H9 (cell line): Measurements from ENCODE around the gene GPC3. TPM values are rescaled to one million over a fixed set of nuclear protein-coding genes. Genes with fewer than 3 reads are reported as not detected.
A peak's percentile ranks its signal among the peaks of the same experiment; 100 is the strongest.

Source experiments
- DNase-seq: peaks from one replicate; pipeline ENCODE4 v3.0.0-alpha.2; 2017
- H2AFZ ChIP-seq: one replicate; pipeline ENCODE4 v1.6.1; 2013; ENCODE audit warnings: mild to moderate bottlenecking, low read length, control low read depth, moderate library complexity
- H2AK5ac ChIP-seq: 2 replicates; pipeline ENCODE4 v1.6.1; 2013; ENCODE audit warnings: low read length, control low read depth, mixed read lengths; ENCODE audit not compliant: insufficient read length
- H2BK120ac ChIP-seq: one replicate; pipeline ENCODE4 v1.6.1; 2013; ENCODE audit warnings: low read depth, mild to moderate bottlenecking, low read length, control low read depth, inconsistent platforms; ENCODE audit not compliant: poor library complexity, severe bottlenecking
- H2BK12ac ChIP-seq: 2 replicates; pipeline ENCODE4 v1.6.1; 2013; ENCODE audit warnings: low read length, control low read depth, mixed read lengths, low read depth; ENCODE audit not compliant: insufficient read length
- H2BK15ac ChIP-seq: 2 replicates; pipeline ENCODE4 v1.6.1; 2013; ENCODE audit warnings: low read depth, low read length, control low read depth
- H2BK20ac ChIP-seq: one replicate; pipeline ENCODE4 v1.6.1; 2013; ENCODE audit warnings: low read depth, mild to moderate bottlenecking, low read length, control low read depth, inconsistent platforms; ENCODE audit not compliant: poor library complexity, severe bottlenecking
- H2BK5ac ChIP-seq: 2 replicates; pipeline ENCODE4 v1.6.1; 2013; ENCODE audit warnings: low read length, control low read depth, mixed read lengths; ENCODE audit not compliant: insufficient read length
- H3K14ac ChIP-seq: 2 replicates; pipeline ENCODE4 v1.6.1; 2013; ENCODE audit warnings: low read length, control low read depth; ENCODE audit not compliant: insufficient read depth
- H3K18ac ChIP-seq: 2 replicates; pipeline ENCODE4 v1.6.1; 2013; ENCODE audit warnings: low read depth, mild to moderate bottlenecking, mixed read lengths, low read length, control low read depth; ENCODE audit not compliant: insufficient read length
- H3K23ac ChIP-seq: 2 replicates; pipeline ENCODE4 v1.6.1; 2013; ENCODE audit warnings: low read length, control low read depth, mixed read lengths, low read depth; ENCODE audit not compliant: insufficient read length
- H3K23me2 ChIP-seq: 2 replicates; pipeline ENCODE4 v1.6.1; 2013; ENCODE audit warnings: low read depth, mild to moderate bottlenecking, mixed read lengths, low read length, control low read depth; ENCODE audit not compliant: insufficient read length, poor library complexity, severe bottlenecking
- H3K27ac ChIP-seq: 2 replicates; pipeline ENCODE4 v1.5.1; 2013; ENCODE audit warnings: low read length, control low read depth, mixed read lengths, low read depth; ENCODE audit not compliant: insufficient read length
- H3K27me3 ChIP-seq: 2 replicates; pipeline ENCODE4 v1.6.1; 2013; ENCODE audit warnings: low read length, control low read depth, inconsistent platforms; ENCODE audit not compliant: insufficient read depth
- H3K4ac ChIP-seq: 2 replicates; pipeline ENCODE4 v1.6.1; 2013; ENCODE audit warnings: low read depth, mild to moderate bottlenecking, control low read depth, inconsistent platforms, low read length, moderate library complexity
- H3K4me1 ChIP-seq: 2 replicates; pipeline ENCODE4 v1.6.1; 2013; ENCODE audit warnings: low read length, control low read depth, inconsistent platforms; ENCODE audit not compliant: insufficient read depth
- H3K4me2 ChIP-seq: 2 replicates; pipeline ENCODE4 v1.6.1; 2013; ENCODE audit warnings: low read length, control low read depth, mixed read lengths; ENCODE audit not compliant: insufficient read length, insufficient read depth
- H3K56ac ChIP-seq: 2 replicates; pipeline ENCODE4 v1.6.1; 2013; ENCODE audit warnings: low read depth, mild to moderate bottlenecking, mixed read lengths, low read length, control low read depth; ENCODE audit not compliant: insufficient read length
- H3K79me1 ChIP-seq: 2 replicates; pipeline ENCODE4 v1.6.1; 2013; ENCODE audit warnings: low read depth, mild to moderate bottlenecking, moderate library complexity, low read length, control low read depth, inconsistent platforms; ENCODE audit not compliant: insufficient read depth, poor library complexity, severe bottlenecking
- H3K79me2 ChIP-seq: 2 replicates; pipeline ENCODE4 v1.6.1; 2013; ENCODE audit warnings: low read length, control low read depth, inconsistent platforms; ENCODE audit not compliant: insufficient read depth
- H3K9ac ChIP-seq: 2 replicates; pipeline ENCODE4 v1.6.1; 2013; ENCODE audit warnings: low read length, control low read depth, mixed read lengths; ENCODE audit not compliant: insufficient read length; ENCODE audit errors: extremely low read depth
- H3K9me3 ChIP-seq: one replicate; pipeline ENCODE4 v1.6.1; 2013; ENCODE audit warnings: low read depth, low read length, inconsistent platforms; ENCODE audit not compliant: control insufficient read depth
- H3T11ph ChIP-seq: one replicate; pipeline ENCODE4 v1.6.1; 2013; ENCODE audit warnings: mild to moderate bottlenecking, low read length, control low read depth, inconsistent platforms
- H4K20me1 ChIP-seq: one replicate; pipeline ENCODE4 v1.6.1; 2013; ENCODE audit not compliant: control insufficient read depth, insufficient read length, insufficient read depth
- H4K5ac ChIP-seq: 2 replicates; pipeline ENCODE4 v1.6.1; 2013; ENCODE audit warnings: low read depth, mild to moderate bottlenecking, mixed read lengths, low read length, control low read depth; ENCODE audit not compliant: insufficient read length
- H4K8ac ChIP-seq: replicated peaks from 2 replicates; pipeline ENCODE4 v1.6.1; 2013; ENCODE audit warnings: low read length, control low read depth, mixed read lengths, low read depth; ENCODE audit not compliant: insufficient read length
- H4K91ac ChIP-seq: 2 replicates; pipeline ENCODE4 v1.6.1; 2013; ENCODE audit warnings: low read depth, mild to moderate bottlenecking, moderate library complexity, mixed read lengths, low read length, control low read depth; ENCODE audit not compliant: insufficient read length
- H3K27ac Mint-ChIP-seq, 3 experiments: 2 replicates in 2 of 3; 3 replicates in 1 of 3; pipeline ENCODE4 v1.8.0; 2020 to 2021; ENCODE audit warnings: mixed read lengths in 3 of 3, mild to moderate bottlenecking in 1 of 3, moderate library complexity in 1 of 3
- H3K27me3 Mint-ChIP-seq: 2 replicates; pipeline ENCODE4 v1.8.0; 2021; ENCODE audit warnings: low read depth, mild to moderate bottlenecking, moderate library complexity, mixed read lengths
- H3K36me3 Mint-ChIP-seq, 3 experiments: 2 replicates in 2 of 3; 3 replicates in 1 of 3; pipeline ENCODE4 v1.8.0; 2020 to 2021; ENCODE audit warnings: low read depth in 3 of 3, mixed read lengths in 3 of 3; ENCODE audit not compliant: insufficient read depth in 1 of 3
- H3K4me1 Mint-ChIP-seq, 2 experiments: 2 replicates each; pipeline ENCODE4 v1.8.0; 2020; ENCODE audit warnings: mixed read lengths in 2 of 2
- H3K4me3 Mint-ChIP-seq, 2 experiments: 2 replicates in 1 of 2; 3 replicates in 1 of 2; pipeline ENCODE4 v1.8.0; 2020 to 2021; ENCODE audit warnings: mild to moderate bottlenecking in 2 of 2, mixed read lengths in 2 of 2, moderate library complexity in 1 of 2
- H3K9me3 Mint-ChIP-seq, 2 experiments: 2 replicates in 1 of 2; 3 replicates in 1 of 2; pipeline ENCODE4 v1.8.0; 2020; ENCODE audit warnings: mild to moderate bottlenecking in 2 of 2, mixed read lengths in 2 of 2, moderate library complexity in 1 of 2
- CTCF ChIP-seq: fragments of 200-600 bp; sonication (generic); conservative IDR thresholded peaks from 3 replicates; pipeline ENCODE4 v1.8.0; 2021; ENCODE audit warnings: antibody characterized with exemption, mild to moderate bottlenecking
- WGBS: extraction: QIAGEN DNeasy Blood & Tissue Kit; methylation state at CpG from one replicate; pipeline ENCODE4 v1.1.7; 2013; ENCODE audit warnings: missing lambda C conversion rate, low lambda C conversion rate, mixed read lengths; ENCODE audit not compliant: insufficient read length; ENCODE audit errors: extremely low coverage; 5-methylcytosine and 5-hydroxymethylcytosine counted together
- total RNA-seq: library from RNA; stranded (reverse); gene quantifications from 2 replicates; pipeline ENCODE4 v1.2.1, GENCODE V29; 2021

Gene GPC3
- total RNA-seq, 1 experiment from 2014 or later, result 108 TPM

DNA sequence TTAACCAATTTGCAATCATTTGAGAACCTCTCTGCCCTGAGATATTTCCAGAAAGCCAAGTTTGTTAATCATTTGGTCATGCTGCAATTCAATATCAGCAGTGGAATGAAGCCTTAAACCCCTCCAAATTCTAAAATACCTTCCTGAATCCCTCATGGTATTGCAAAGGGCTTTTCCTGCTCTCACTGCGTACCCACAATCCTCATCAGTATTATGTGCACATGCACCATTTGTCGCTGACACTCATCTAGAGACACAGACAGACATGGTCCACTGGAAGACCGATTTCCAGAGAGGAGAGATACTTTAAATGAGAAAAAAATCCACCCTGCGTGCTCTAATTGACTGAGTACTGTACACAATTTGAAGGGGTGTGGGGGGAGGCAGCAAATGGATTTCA lies 104.4 kb downstream of the GPC3 start:
- Histone ChIP-seq H4K5ac (no peak overlapping the region), H2BK20ac (no peak overlapping the region), H3K23me2 (no peaks in the 10 kb centered on the region), H2AK5ac (no peak overlapping the region), H3K9me3 (no peaks in the 10 kb centered on the region), H2BK12ac (no peak overlapping the region), H4K20me1 (no peaks in the 10 kb centered on the region), H4K91ac (no peak overlapping the region), H3K27ac (no peak overlapping the region), H3K4me1 (no peaks in the 10 kb centered on the region), H4K8ac (no peak overlapping the region), H3T11ph (no peak overlapping the region), H3K79me1 (no peaks in the 10 kb centered on the region), H3K56ac (no peak overlapping the region), H2BK120ac (no peak overlapping the region), H2BK15ac (no peak overlapping the region), H3K14ac (no peak overlapping the region), H3K4me2 (no peak overlapping the region), H2BK5ac (no peak overlapping the region), H3K27me3 (no peaks in the 10 kb centered on the region), H3K18ac (no peak overlapping the region), H3K23ac (no peak overlapping the region), H3K79me2 (no peaks in the 10 kb centered on the region), H2AFZ (no peak overlapping the region), H3K4ac (no peak overlapping the region), H3K9ac (no peak overlapping the region)
- no peak for DNase-seq
- Mint-ChIP-seq H3K27me3 (no peaks in the 10 kb centered on the region), H3K27ac (0 out of 7 replicates have a peak overlapping the region, but pooled peaks of 1 of the 3 experiments have one; percentile 50), H3K4me1 (peaks cover 22 to 26% of the 10 kb centered on the region in 2 experiments), H3K9me3 (no peaks in the 10 kb centered on the region), H3K4me3 (no peak overlapping the region), H3K36me3 (0 out of 7 replicates have a peak, but pooled peaks cover 0 to 4% (median 0%) of the 10 kb centered on the region in 3 experiments)
- no CpG with 5 or more reads among the region's 4 CpGs for WGBS
- no peak for TF ChIP-seq CTCF
